HepG2 (cell line): ENCODE data around the gene TMEM63B. TPM values are rescaled to one million over a fixed set of nuclear protein-coding genes. Genes with fewer than 3 reads are reported as not detected.

ENCODE experiments used
- ARID2 ChIP-seq: sonication (generic); formaldehyde crosslinking; IDR thresholded peaks from 2 replicates; pipeline ENCODE4 v1.8.1; 2022; ENCODE audit warnings: mild to moderate bottlenecking, missing genetic modification reagents, borderline replicate concordance
- ATF7 ChIP-seq, 2 experiments: fragments of 450-650 bp in 1 of 2; sonication (generic) in 1 of 2; formaldehyde crosslinking in 1 of 2; IDR thresholded peaks; 2 replicates each; pipeline versions ENCODE4 v1.4.0 to v1.6.1; 2016 to 2020; ENCODE audit warnings: antibody characterized with exemption in 1 of 2, mild to moderate bottlenecking in 1 of 2, missing genetic modification reagents in 1 of 2
- FOXA1 ChIP-seq, 2 experiments: fragments of 450-650 bp in 1 of 2; sonication (generic) in 1 of 2; formaldehyde crosslinking in 1 of 2; IDR thresholded peaks; 2 replicates each; pipeline versions ENCODE4 v1.4.0 to v1.6.1; 2016 to 2020; ENCODE audit warnings: missing genetic modification reagents in 1 of 2
- GATAD1 ChIP-seq: IDR thresholded peaks from 2 replicates; pipeline ENCODE4 v1.6.1; 2016; ENCODE audit warnings: missing genetic modification reagents, missing compliant biosample characterization
- KDM2A ChIP-seq: sonication (generic); formaldehyde crosslinking; IDR thresholded peaks from 2 replicates; pipeline ENCODE4 v1.4.0; 2020; ENCODE audit warnings: low read depth, missing genetic modification reagents, borderline replicate concordance
- MYC ChIP-seq: sonication (generic); formaldehyde crosslinking; IDR thresholded peaks from 2 replicates; pipeline ENCODE4 v1.9.0; 2021; ENCODE audit warnings: missing genetic modification reagents, borderline replicate concordance
- RAD21 ChIP-seq: fragments of 450-650 bp; formaldehyde crosslinking; IDR thresholded peaks from 2 replicates; pipeline ENCODE4 v1.5.0; 2020; ENCODE audit warnings: mild to moderate bottlenecking
- RARA ChIP-seq: IDR thresholded peaks from 2 replicates; pipeline ENCODE4 v1.6.1; 2016; ENCODE audit warnings: missing genetic modification reagents, missing compliant biosample characterization
- RBFOX2 ChIP-seq: fragments of 200-400 bp; formaldehyde crosslinking; IDR thresholded peaks from 2 replicates; pipeline ENCODE4 v1.6.1; 2017; ENCODE audit warnings: low read depth, mild to moderate bottlenecking, low read length
- SALL1 ChIP-seq: sonication (generic); formaldehyde crosslinking; IDR thresholded peaks from 2 replicates; pipeline ENCODE4 v1.8.0; 2022; ENCODE audit warnings: mild to moderate bottlenecking, missing genetic modification reagents
- U2AF2 ChIP-seq: fragments of 200-400 bp; formaldehyde crosslinking; IDR thresholded peaks from 2 replicates; pipeline ENCODE4 v1.6.1; 2017; ENCODE audit warnings: low read depth, mild to moderate bottlenecking, low read length
- YY1 ChIP-seq: IDR thresholded peaks from 2 replicates; pipeline ENCODE4 v1.6.1; 2011; ENCODE audit warnings: low read length, low read depth, moderate library complexity, mild to moderate bottlenecking; ENCODE audit not compliant: insufficient read depth, insufficient replicate concordance
- ZNF256 ChIP-seq: sonication (generic); formaldehyde crosslinking; conservative IDR thresholded peaks from 2 replicates; pipeline ENCODE4 v1.4.0; 2020; ENCODE audit warnings: missing genetic modification reagents
- ZNF350 ChIP-seq: sonication (generic); formaldehyde crosslinking; IDR thresholded peaks from 2 replicates; pipeline ENCODE4 v1.4.0; 2020; ENCODE audit warnings: mild to moderate bottlenecking, low read depth, missing genetic modification reagents, borderline replicate concordance
- polyA plus RNA-seq, 8 experiments: library from polyadenylated mRNA; depleted of rRNA in 3 of 8; stranded (reverse) in 7 of 8; unstranded in 1 of 8; fragments of >200 nt; fragmentation: Illumina TruSeq in 4 of 8; extraction: Trizol in 4 of 8; gene quantifications; 2 replicates each; pipeline versions ENCODE4 v1.2.1 to v1.2.3, GENCODE V29; 2011 to 2016; ENCODE audit warnings: low read depth in 4 of 8, missing spikeins in 1 of 8, mixed read lengths in 1 of 8; ENCODE audit not compliant: insufficient read depth in 1 of 8
- total RNA-seq, 5 experiments: library from RNA; depleted of rRNA; stranded (reverse); fragments of >200 nt; fragmentation: Illumina TruSeq; extraction: Trizol; gene quantifications; 2 replicates each; pipeline ENCODE4 v1.2.3, GENCODE V29; 2016; ENCODE audit warnings: low read depth in 1 of 5
- TF ChIP-seq, protein P1 (sequence below): sonication (generic); formaldehyde crosslinking; IDR thresholded peaks from 2 replicates; pipeline ENCODE4 v1.5.1; 2020; ENCODE audit warnings: mild to moderate bottlenecking, missing genetic modification reagents, moderate library complexity
- TF ChIP-seq, protein P2 (sequence below): sonication (generic); formaldehyde crosslinking; conservative IDR thresholded peaks from 2 replicates; pipeline ENCODE4 v1.8.0; 2022; ENCODE audit warnings: low read depth, missing genetic modification reagents
- TF ChIP-seq, protein P3 (sequence below): sonication (generic); formaldehyde crosslinking; conservative IDR thresholded peaks from 2 replicates; pipeline ENCODE4 v1.8.1; 2023; ENCODE audit warnings: missing genetic modification reagents
- TF ChIP-seq, protein P4 (sequence below): sonication (generic); formaldehyde crosslinking; IDR thresholded peaks from 2 replicates; pipeline ENCODE4 v1.5.1; 2020; ENCODE audit warnings: mild to moderate bottlenecking, missing genetic modification reagents

The TMEM63B gene
- total and polyA plus RNA-seq, 2 of the 13 experiments (the other 11 are each of a cell fraction or from before 2014, with no cell fraction given), result 27.4 to 75.8 TPM

DNA sequence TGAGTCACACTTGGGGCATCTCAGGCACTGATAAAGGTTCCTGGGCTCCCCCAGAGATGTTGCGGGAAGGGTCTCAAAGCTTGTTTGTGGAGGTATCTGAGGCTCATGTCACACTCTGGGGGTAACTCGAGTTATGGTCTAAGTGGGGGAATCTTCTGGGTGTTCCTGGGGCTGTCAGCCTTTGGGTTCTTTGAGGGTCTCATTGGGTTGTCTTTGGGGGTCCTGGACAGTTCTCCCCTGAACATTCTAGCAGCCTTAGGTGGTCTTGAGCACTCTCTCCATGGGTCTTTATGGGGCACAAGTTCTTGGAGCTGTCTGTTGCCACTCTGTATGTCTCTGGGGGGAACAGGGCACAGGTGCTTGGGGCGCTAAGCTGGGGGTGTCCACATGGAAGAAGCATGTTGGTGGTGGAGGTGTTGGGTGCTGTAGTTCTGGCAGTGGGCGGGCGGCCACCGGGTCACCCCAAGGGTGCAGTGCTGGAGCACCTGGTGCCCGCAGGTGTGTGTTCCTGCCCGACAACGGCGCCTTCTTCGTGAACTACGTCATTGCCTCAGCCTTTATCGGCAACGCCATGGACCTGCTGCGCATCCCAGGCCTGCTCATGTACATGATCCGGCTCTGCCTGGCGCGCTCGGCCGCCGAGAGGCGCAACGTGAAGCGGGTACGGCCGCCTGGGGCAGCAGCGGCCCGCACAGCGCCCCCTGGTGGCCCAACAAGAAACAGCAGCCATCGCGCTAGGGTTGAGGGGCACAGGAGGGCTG is 24.2 kb downstream of the TMEM63B start (continued):
- TF ChIP-seq RAD21 (peak; percentile 99), MYC (CRISPR knock-in tag) (peak; percentile 53; the same call in 1 of the 2 replicates), KDM2A (CRISPR knock-in tag) (peak; percentile 94), YY1 (peak; percentile 77), RARA (CRISPR knock-in tag) (0 out of 2 replicates have a peak, but pooled peaks have one; percentile 17), SALL1 (CRISPR knock-in tag) (peak; percentile 69; the same call in 1 of the 2 replicates), GATAD1 (CRISPR knock-in tag) (peak; percentile 65; the same call in 1 of the 2 replicates), ATF7 (IDR thresholded peaks at IDR 0.05) (no peak), ATF7 (CRISPR knock-in tag; IDR thresholded peaks at IDR 0.05) (0 out of 2 replicates have a peak, but pooled peaks have one; percentile 37), FOXA1 (IDR thresholded peaks at IDR 0.05) (no peak), FOXA1 (CRISPR knock-in tag; IDR thresholded peaks at IDR 0.05) (peak; percentile 57), ZNF256 (CRISPR knock-in tag) (no peak), ZNF350 (CRISPR knock-in tag) (peak; percentile 75), U2AF2 (no peak), ARID2 (CRISPR knock-in tag) (0 out of 2 replicates have a peak, but pooled peaks have one; percentile 46), RBFOX2 (peak; percentile 66)
- TF ChIP-seq, protein P1, sequence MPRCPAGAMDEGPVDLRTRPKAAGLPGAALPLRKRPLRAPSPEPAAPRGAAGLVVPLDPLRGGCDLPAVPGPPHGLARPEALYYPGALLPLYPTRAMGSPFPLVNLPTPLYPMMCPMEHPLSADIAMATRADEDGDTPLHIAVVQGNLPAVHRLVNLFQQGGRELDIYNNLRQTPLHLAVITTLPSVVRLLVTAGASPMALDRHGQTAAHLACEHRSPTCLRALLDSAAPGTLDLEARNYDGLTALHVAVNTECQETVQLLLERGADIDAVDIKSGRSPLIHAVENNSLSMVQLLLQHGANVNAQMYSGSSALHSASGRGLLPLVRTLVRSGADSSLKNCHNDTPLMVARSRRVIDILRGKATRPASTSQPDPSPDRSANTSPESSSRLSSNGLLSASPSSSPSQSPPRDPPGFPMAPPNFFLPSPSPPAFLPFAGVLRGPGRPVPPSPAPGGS (CRISPR knock-in tag), result 0 out of 2 replicates have a peak, but pooled peaks have one; percentile 42
- TF ChIP-seq, protein P2, sequence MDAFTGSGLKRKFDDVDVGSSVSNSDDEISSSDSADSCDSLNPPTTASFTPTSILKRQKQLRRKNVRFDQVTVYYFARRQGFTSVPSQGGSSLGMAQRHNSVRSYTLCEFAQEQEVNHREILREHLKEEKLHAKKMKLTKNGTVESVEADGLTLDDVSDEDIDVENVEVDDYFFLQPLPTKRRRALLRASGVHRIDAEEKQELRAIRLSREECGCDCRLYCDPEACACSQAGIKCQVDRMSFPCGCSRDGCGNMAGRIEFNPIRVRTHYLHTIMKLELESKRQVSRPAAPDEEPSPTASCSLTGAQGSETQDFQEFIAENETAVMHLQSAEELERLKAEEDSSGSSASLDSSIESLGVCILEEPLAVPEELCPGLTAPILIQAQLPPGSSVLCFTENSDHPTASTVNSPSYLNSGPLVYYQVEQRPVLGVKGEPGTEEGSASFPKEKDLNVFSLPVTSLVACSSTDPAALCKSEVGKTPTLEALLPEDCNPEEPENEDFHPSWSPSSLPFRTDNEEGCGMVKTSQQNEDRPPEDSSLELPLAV (CRISPR knock-in tag), result no peak
- TF ChIP-seq, protein P3, sequence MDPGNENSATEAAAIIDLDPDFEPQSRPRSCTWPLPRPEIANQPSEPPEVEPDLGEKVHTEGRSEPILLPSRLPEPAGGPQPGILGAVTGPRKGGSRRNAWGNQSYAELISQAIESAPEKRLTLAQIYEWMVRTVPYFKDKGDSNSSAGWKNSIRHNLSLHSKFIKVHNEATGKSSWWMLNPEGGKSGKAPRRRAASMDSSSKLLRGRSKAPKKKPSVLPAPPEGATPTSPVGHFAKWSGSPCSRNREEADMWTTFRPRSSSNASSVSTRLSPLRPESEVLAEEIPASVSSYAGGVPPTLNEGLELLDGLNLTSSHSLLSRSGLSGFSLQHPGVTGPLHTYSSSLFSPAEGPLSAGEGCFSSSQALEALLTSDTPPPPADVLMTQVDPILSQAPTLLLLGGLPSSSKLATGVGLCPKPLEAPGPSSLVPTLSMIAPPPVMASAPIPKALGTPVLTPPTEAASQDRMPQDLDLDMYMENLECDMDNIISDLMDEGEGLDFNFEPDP (CRISPR knock-in tag), result 0 out of 2 replicates have a peak, but pooled peaks have one; percentile 27
- TF ChIP-seq, protein P4, sequence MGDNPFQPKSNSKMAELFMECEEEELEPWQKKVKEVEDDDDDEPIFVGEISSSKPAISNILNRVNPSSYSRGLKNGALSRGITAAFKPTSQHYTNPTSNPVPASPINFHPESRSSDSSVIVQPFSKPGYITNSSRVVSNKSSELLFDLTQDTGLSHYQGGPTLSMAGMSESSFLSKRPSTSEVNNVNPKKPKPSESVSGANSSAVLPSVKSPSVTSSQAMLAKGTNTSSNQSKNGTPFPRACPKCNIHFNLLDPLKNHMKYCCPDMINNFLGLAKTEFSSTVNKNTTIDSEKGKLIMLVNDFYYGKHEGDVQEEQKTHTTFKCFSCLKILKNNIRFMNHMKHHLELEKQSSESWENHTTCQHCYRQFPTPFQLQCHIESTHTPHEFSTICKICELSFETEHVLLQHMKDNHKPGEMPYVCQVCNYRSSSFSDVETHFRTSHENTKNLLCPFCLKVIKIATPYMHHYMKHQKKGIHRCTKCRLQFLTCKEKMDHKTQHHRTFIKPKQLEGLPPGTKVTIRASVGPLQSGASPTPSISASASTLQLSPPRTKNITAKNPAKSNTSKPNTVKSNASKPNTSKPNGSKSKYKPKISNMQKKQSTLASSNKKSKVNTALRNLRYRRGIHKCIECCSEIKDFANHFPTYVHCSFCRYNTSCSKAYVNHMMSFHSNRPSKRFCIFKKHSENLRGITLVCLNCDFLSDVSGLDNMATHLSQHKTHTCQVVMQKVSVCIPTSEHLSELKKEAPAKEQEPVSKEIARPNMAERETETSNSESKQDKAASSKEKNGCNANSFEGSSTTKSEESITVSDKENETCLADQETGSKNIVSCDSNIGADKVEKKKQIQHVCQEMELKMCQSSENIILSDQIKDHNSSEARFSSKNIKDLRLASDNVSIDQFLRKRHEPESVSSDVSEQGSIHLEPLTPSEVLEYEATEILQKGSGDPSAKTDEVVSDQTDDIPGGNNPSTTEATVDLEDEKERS (CRISPR knock-in tag), result peak; percentile 40; the same call in 1 of the 2 replicates
